ENCODE measurements around the gene GPR162. TPM values are rescaled to one million over a fixed set of nuclear protein-coding genes. Genes with fewer than 3 reads are reported as not detected.

The GPR162 gene
- total RNA-seq, 1 experiment from 2014 or later = 6.1 TPM

GRCh38 chr12:6855322-6855721 lies 33.7 kb downstream of the GPR162 start:
- peaks cover 16% of the 10 kb centered on the region for H3K23me2 ChIP-seq (ENCODE audit: insufficient read length, low read depth, low read length, poor library complexity, severe bottlenecking)
- H3K23ac ChIP-seq (ENCODE audit: insufficient read length, low read depth, low read length) = no peak overlapping the region
- H3K56ac ChIP-seq (ENCODE audit: insufficient read length, low read depth, low read length) = no peak overlapping the region
- no peaks in the 10 kb centered on the region for H3K9me3 ChIP-seq (ENCODE audit: control insufficient read depth, low read depth, low read length)
- H3K9ac ChIP-seq (ENCODE audit: extremely low read depth, insufficient read length, low read length) = no peak overlapping the region
- no peak overlapping the region for H2AFZ ChIP-seq (ENCODE audit: low read length)
- no peak overlapping the region for H4K91ac ChIP-seq (ENCODE audit: insufficient read length, low read depth, low read length)
- peaks cover 2% of the 10 kb centered on the region for H4K20me1 ChIP-seq (ENCODE audit: control insufficient read depth, insufficient read depth, insufficient read length)
- peaks cover 17 to 18% of the 10 kb centered on the region in 2 experiments for H3K4me1 Mint-ChIP-seq
- H4K8ac ChIP-seq (replicated peaks; ENCODE audit: insufficient read length, low read depth, low read length) = no peak overlapping the region
- no peak overlapping the region for H3K27ac Mint-ChIP-seq
- H3K79me1 ChIP-seq (ENCODE audit: insufficient read depth, low read depth, low read length, poor library complexity, severe bottlenecking) = no peaks in the 10 kb centered on the region
- no peak overlapping the region for H3K4ac ChIP-seq (ENCODE audit: low read depth, low read length)
- TF ChIP-seq, protein P1, sequence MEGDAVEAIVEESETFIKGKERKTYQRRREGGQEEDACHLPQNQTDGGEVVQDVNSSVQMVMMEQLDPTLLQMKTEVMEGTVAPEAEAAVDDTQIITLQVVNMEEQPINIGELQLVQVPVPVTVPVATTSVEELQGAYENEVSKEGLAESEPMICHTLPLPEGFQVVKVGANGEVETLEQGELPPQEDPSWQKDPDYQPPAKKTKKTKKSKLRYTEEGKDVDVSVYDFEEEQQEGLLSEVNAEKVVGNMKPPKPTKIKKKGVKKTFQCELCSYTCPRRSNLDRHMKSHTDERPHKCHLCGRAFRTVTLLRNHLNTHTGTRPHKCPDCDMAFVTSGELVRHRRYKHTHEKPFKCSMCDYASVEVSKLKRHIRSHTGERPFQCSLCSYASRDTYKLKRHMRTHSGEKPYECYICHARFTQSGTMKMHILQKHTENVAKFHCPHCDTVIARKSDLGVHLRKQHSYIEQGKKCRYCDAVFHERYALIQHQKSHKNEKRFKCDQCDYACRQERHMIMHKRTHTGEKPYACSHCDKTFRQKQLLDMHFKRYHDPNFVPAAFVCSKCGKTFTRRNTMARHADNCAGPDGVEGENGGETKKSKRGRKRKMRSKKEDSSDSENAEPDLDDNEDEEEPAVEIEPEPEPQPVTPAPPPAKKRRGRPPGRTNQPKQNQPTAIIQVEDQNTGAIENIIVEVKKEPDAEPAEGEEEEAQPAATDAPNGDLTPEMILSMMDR (conservative IDR thresholded peaks at IDR 0.05) = no peak
- no peaks in the 10 kb centered on the region for H3K27me3 Mint-ChIP-seq (ENCODE audit: low read depth)
- H2BK20ac ChIP-seq (ENCODE audit: low read depth, low read length, poor library complexity, severe bottlenecking) = no peak overlapping the region
- H3T11ph ChIP-seq (ENCODE audit: low read length) = no peak overlapping the region
- H3K4me2 ChIP-seq (ENCODE audit: insufficient read depth, insufficient read length, low read length) = no peak overlapping the region
- no peak for DNase-seq
- no peak overlapping the region for H3K27ac ChIP-seq (ENCODE audit: insufficient read length, low read depth, low read length)
- no peak overlapping the region for H4K5ac ChIP-seq (ENCODE audit: insufficient read length, low read depth, low read length)
- no peak overlapping the region for H3K14ac ChIP-seq (ENCODE audit: insufficient read depth, low read length)
- H3K27me3 ChIP-seq (ENCODE audit: insufficient read depth, low read length) = no peaks in the 10 kb centered on the region
- no peaks in the 10 kb centered on the region; a peak in 1 of 5 replicates for H3K9me3 Mint-ChIP-seq
- no peaks in the 10 kb centered on the region; the same call in 1 of the 2 replicates for H3K4me1 ChIP-seq (ENCODE audit: insufficient read depth, low read length)
- WGBS (ENCODE audit: extremely low coverage, insufficient read length, low lambda C conversion rate) = no CpG with 5 or more reads among the region's 14 CpGs
- no peak overlapping the region for H2BK12ac ChIP-seq (ENCODE audit: insufficient read length, low read depth, low read length)
- peaks cover 29 to 60% (median 57%) of the 10 kb centered on the region in 3 experiments; a peak in 6 of 7 replicates for H3K36me3 Mint-ChIP-seq (ENCODE audit: insufficient read depth in 1 of 3, low read depth in 3 of 3)
- H3K18ac ChIP-seq (ENCODE audit: insufficient read length, low read depth, low read length) = no peak overlapping the region
- no peak overlapping the region for H2BK5ac ChIP-seq (ENCODE audit: insufficient read length, low read length)
- H2BK120ac ChIP-seq (ENCODE audit: low read depth, low read length, poor library complexity, severe bottlenecking) = no peak overlapping the region
- no peak overlapping the region for H3K4me3 Mint-ChIP-seq
- H3K79me2 ChIP-seq (ENCODE audit: insufficient read depth, low read length) = peaks cover 5% of the 10 kb centered on the region; the same call in 1 of the 2 replicates
- no peak overlapping the region for H2BK15ac ChIP-seq (ENCODE audit: low read depth, low read length)
- H2AK5ac ChIP-seq (ENCODE audit: insufficient read length, low read length) = no peak overlapping the region
